ENCODE measurements around the gene DISP3. TPM values are rescaled to one million over a fixed set of nuclear protein-coding genes. Genes with fewer than 3 reads are reported as not detected.
A peak's percentile ranks its signal among the peaks of the same experiment; 100 is the strongest.

Gene DISP3
- total and polyA plus RNA-seq, 9 of the 15 experiments (the other 6 are each of a cell fraction or from before 2014, with no cell fraction given): 0.03 to 0.19 (median 0.15) TPM; not detected in 5

GRCh38 chr1:11505591-11506538 lies 26.9 kb downstream of the DISP3 start:
- WGBS (ENCODE audit: insufficient coverage, low coverage, missing lambda C conversion rate): 2% methylated on average over 2 of the region's 2 CpGs
- Histone ChIP-seq H3K27ac (ENCODE audit: extremely low read depth, low read depth, low read length) (no peak overlapping the region), H3K79me2 (ENCODE audit: control insufficient read depth, insufficient read depth, low read length) (no peaks in the 10 kb centered on the region), H3K9ac (ENCODE audit: insufficient read depth in 1 of 2, low read depth in 2 of 2, low read length in 2 of 2) (no peak overlapping the region), H3K4me2 (ENCODE audit: insufficient read depth, low read length) (no peak overlapping the region), H3K9me3 (replicated peaks; ENCODE audit: control insufficient read depth, insufficient read depth, low read depth, low read length) (no peaks in the 10 kb centered on the region), H4K20me1 (replicated peaks; ENCODE audit: control insufficient read depth, insufficient read depth, low read length) (no peaks in the 10 kb centered on the region), H3K27me3 (ENCODE audit: control insufficient read depth in 2 of 2, insufficient read depth in 2 of 2, low read length in 2 of 2) (peaks cover 5 to 9% of the 10 kb centered on the region in 2 experiments; a peak in 4 of 5 replicates), H2AFZ (ENCODE audit: low read depth, low read length) (no peak overlapping the region), H3K4me3 (no peak overlapping the region), H3K4me1 (replicated peaks in 1 of 2; ENCODE audit: control insufficient read depth in 2 of 2, insufficient read depth in 2 of 2, low read length in 2 of 2) (peaks cover 0 to 10% of the 10 kb centered on the region in 2 experiments; a peak in 2 of 5 replicates), H3K36me3 (ENCODE audit: control insufficient read depth, insufficient read depth, low read length) (no peaks in the 10 kb centered on the region), H3K9me1 (ENCODE audit: control insufficient read depth, insufficient read depth, low read length) (no peaks in the 10 kb centered on the region)
- ATAC-seq: no peak
- intact Hi-C loops (cut with micrococcal nuclease) (no loop called here), in situ Hi-C loops (cut with MboI) (no loop called here)
- CTCF ChIA-PET (ENCODE audit: low intra/inter-chr PET ratio): interaction anchor here (0.6 kb wide), 1 partner anchor 139 kb away, joined by 3 read pairs; no protein-coding TSS in a partner anchor
- FAIRE-seq: peak; percentile 74
- no peak for DNase-seq (ENCODE audit: extremely low read depth in 1 of 4, low spot score in 3 of 4)
- no TSS peak for BruUV-seq (replicated peaks)
- POLR2A ChIA-PET: interaction anchor here (0.9 to 1.1 kb wide), 2 partner anchors 12 to 135 kb away, joined by 3 to 4 read pairs; no protein-coding TSS in a partner anchor
- TF ChIP-seq XRCC3 (IDR thresholded peaks at IDR 0.05) (peak; percentile 74; the same call in 1 of the 2 replicates), REST (IDR thresholded peaks at IDR 0.05; ENCODE audit: borderline replicate concordance) (peak; percentile 19; the same call in 1 of the 2 replicates), REST (CRISPR knock-in tag; IDR thresholded peaks at IDR 0.05; ENCODE audit: low read depth) (no peak), ZNF23 (CRISPR knock-in tag; IDR thresholded peaks at IDR 0.05) (no peak), GATA2 (CRISPR knock-in tag; IDR thresholded peaks at IDR 0.05) (no peak), GTF2E2 (tag; IDR thresholded peaks at IDR 0.05) (no peak), ZEB2 (IDR thresholded peaks at IDR 0.05) (peak; percentile 68), L3MBTL2 (IDR thresholded peaks at IDR 0.05) (no peak), MXD1 (CRISPR knock-in tag; IDR thresholded peaks at IDR 0.05; ENCODE audit: borderline replicate concordance, poor library complexity, severe bottlenecking) (no peak), ZNF76 (CRISPR knock-in tag; IDR thresholded peaks at IDR 0.05; ENCODE audit: borderline replicate concordance) (no peak)
- TF ChIP-seq, protein P1, sequence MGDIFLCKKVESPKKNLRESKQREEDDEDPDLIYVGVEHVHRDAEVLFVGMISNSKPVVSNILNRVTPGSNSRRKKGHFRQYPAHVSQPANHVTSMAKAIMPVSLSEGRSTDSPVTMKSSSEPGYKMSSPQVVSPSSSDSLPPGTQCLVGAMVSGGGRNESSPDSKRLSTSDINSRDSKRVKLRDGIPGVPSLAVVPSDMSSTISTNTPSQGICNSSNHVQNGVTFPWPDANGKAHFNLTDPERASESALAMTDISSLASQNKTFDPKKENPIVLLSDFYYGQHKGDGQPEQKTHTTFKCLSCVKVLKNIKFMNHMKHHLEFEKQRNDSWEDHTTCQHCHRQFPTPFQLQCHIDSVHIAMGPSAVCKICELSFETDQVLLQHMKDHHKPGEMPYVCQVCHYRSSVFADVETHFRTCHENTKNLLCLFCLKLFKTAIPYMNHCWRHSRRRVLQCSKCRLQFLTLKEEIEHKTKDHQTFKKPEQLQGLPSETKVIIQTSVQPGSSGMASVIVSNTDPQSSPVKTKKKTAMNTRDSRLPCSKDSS (IDR thresholded peaks at IDR 0.05; ENCODE audit: low read depth, partially characterized antibody): peak; percentile 87
